Measurements from ENCODE around the gene NSMCE1. TPM values are rescaled to one million over a fixed set of nuclear protein-coding genes. Genes with fewer than 3 reads are reported as not detected.
A peak's percentile ranks its signal among the peaks of the same experiment; 100 is the strongest.

The NSMCE1 gene
- total RNA-seq, 1 donor from 2014 or later = 186 TPM

DNA sequence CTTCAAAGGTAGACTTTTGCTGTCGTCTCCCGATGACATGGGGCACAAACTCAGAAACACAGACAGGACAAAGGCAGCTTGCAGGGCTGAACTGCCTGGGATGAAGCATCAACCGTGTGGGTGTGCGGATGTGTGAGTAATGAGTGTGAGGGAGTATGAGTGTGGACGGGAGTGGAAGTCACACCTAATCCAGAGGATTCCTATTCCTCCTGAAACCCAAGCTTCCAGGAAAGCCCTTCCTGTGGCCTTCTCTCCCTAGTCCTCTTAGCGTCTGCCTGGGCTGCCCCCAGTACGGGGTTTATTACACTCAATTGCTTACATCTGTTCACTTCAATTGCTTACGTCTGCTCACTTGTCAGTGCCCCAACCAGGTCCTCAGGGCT lies 42.9 kb upstream of the NSMCE1 start:
- H3K36me3 Mint-ChIP-seq (ENCODE audit: low read depth) = peaks cover 38% of the 10 kb centered on the region
- no peaks in the 10 kb centered on the region for H3K27me3 Mint-ChIP-seq (ENCODE audit: low read depth)
- DNase-seq (ENCODE audit: low spot score) = no peak
- H3K9me3 Mint-ChIP-seq = peaks cover 7% of the 10 kb centered on the region
- peaks cover 28% of the 10 kb centered on the region for H3K4me1 Mint-ChIP-seq (ENCODE audit: low read depth)
- intact Hi-C loops (cut with micrococcal nuclease) = no loop called here
- H3K27ac Mint-ChIP-seq = peak overlapping the region; percentile 47
- no peak overlapping the region for H3K4me3 Mint-ChIP-seq (ENCODE audit: low read depth)

DNA sequence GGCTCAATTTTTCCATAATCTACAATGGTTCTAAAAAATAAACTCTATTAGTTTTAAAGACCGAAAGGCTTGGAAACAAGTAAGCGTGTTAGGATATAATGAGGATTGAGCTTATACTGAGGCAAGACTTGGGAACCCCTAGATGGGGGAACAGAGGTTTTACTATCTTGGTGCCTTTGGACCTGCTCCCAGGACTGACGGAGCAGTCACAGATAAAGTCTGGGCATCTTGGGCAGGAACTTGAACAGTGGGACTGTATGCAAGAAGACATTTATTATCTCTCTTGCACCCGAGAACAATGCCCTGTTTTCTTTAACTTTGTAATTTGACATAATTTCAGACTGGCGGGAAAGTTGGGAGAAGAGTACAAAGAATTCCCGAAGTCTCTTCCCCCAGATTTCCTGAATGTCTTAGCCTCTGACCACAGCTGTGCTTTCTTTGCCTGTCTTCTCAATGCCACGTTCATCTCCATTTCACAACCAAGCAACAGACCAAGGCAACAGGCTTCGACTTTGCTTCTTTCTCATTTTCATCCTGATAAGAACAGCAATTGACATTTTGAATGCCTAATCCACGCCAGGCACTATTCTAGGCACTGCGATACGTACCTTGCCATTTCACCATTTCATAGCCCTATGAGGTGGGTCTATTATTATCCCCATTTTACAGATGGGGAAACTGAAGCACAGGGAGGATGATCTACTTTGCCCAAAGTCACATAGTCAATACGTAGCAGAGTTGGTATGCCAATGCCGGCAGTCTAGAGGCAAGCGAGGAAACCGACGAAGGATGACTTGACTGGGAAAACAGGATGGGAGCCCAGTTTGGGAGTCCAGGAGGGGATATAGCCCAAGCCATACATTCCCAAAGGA lies 42.2 kb upstream of the NSMCE1 start:
- no peaks in the 10 kb centered on the region for H3K27me3 Mint-ChIP-seq (ENCODE audit: low read depth)
- DNase-seq (ENCODE audit: low spot score) = no peak
- no peak overlapping the region for H3K4me3 Mint-ChIP-seq (ENCODE audit: low read depth)
- intact Hi-C loops (cut with micrococcal nuclease) = no loop called here
- peaks cover 14% of the 10 kb centered on the region for H3K9me3 Mint-ChIP-seq
- peak overlapping the region; percentile 9 for H3K27ac Mint-ChIP-seq
- peaks cover 31% of the 10 kb centered on the region for H3K4me1 Mint-ChIP-seq (ENCODE audit: low read depth)
- peaks cover 38% of the 10 kb centered on the region for H3K36me3 Mint-ChIP-seq (ENCODE audit: low read depth)

DNA sequence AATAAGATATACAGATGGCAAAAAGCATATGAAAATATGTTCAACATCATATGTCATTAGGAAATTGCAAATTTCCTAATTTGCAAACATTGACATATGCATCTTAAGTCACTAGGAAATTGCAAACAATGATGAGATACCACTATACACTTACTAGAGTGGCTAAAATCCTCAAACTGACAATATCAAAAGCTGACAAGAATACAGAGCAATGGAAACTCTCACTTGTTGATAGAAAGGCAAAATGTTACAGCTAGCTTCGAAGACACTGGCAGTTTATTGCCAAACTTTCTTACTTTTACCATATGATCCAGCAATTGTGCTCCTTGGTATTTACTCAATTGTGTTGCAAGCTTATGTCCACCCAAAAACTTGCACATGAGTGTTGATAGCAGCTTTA lies 40.2 kb upstream of the NSMCE1 start:
- no peak overlapping the region for H3K4me3 Mint-ChIP-seq (ENCODE audit: low read depth)
- peaks cover 16% of the 10 kb centered on the region for H3K9me3 Mint-ChIP-seq
- H3K27me3 Mint-ChIP-seq (ENCODE audit: low read depth) = no peaks in the 10 kb centered on the region
- no peak overlapping the region for H3K27ac Mint-ChIP-seq
- no peak for DNase-seq (ENCODE audit: low spot score)
- peaks cover 33% of the 10 kb centered on the region for H3K4me1 Mint-ChIP-seq (ENCODE audit: low read depth)
- peaks cover 29% of the 10 kb centered on the region for H3K36me3 Mint-ChIP-seq (ENCODE audit: low read depth)
- intact Hi-C loops (cut with micrococcal nuclease) = no loop called here

DNA sequence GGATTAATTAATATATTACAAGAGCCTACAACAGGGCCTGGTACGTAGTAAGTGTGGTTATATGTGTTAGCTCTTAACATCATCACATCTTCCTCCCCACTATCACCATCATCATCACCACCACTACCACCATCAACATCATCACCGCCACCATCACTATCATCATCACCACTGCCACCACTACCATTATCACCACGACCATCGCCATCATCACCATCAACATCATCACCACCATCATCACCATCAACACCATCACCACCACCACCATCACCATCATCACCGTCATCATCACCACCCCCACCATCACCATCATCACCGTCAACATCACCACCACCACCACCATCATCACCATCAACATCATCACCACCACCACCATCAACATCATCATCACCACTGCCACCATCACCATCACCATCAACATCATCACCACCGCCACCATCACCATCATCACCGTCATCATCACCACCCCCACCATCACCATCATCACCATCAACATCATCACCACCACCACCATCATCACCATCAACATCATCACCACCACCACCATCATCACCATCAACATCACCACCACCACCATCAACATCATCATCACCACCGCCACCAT lies 37.4 kb upstream of the NSMCE1 start:
- no peak overlapping the region for H3K4me3 Mint-ChIP-seq (ENCODE audit: low read depth)
- intact Hi-C loops (cut with micrococcal nuclease) = no loop called here
- no peaks in the 10 kb centered on the region for H3K27me3 Mint-ChIP-seq (ENCODE audit: low read depth)
- DNase-seq (ENCODE audit: low spot score) = no peak
- H3K9me3 Mint-ChIP-seq = peaks cover 16% of the 10 kb centered on the region
- no peak overlapping the region for H3K27ac Mint-ChIP-seq
- H3K4me1 Mint-ChIP-seq (ENCODE audit: low read depth) = peaks cover 28% of the 10 kb centered on the region
- H3K36me3 Mint-ChIP-seq (ENCODE audit: low read depth) = peaks cover 34% of the 10 kb centered on the region

DNA sequence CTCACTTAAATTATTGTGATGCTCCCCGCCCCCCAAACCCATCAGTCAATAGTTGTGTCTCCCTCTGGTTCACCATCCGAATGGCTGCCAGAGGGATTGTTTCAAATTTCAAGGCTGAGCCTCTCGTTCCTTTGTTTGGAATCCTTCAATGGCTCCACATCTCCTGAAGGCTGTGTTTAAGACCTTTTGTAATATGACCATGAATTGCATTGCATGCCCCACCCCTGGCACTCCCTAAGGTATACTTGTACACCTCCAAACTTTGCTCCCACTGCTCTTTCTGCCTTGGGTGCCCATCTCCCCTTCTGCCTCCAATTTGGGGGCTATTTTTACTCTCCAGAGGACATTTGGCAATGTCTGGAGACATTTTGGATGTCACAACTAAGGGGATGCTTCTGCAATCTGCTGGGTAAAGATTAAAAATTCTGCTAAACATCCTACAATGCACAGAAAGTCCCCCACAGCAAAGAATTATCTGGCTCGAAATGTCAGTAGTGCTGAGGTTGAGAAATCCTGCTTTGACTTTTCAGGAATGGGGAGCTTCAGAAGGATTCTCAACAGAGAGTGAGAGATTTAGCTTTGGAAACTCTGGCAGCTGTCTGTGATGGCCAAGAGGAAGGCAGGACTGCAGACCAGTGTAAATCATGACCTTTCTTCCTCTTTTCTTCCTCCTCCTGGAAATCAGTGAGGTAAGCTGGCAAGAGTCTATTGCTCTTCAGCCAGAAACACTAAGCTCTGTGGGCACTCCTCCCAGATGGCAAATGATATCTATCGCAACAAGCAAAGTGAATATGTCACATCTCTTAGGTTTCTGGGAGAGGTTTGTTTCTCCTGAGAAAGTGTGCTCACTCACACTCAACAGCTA lies 36.5 kb upstream of the NSMCE1 start:
- Mint-ChIP-seq H3K9me3 (peaks cover 16% of the 10 kb centered on the region), H3K27me3 (ENCODE audit: low read depth) (no peaks in the 10 kb centered on the region), H3K36me3 (ENCODE audit: low read depth) (peaks cover 36% of the 10 kb centered on the region), H3K27ac (no peak overlapping the region), H3K4me3 (ENCODE audit: low read depth) (no peak overlapping the region), H3K4me1 (ENCODE audit: low read depth) (peaks cover 26% of the 10 kb centered on the region)
- DNase-seq (ENCODE audit: low spot score) = no peak
- intact Hi-C loops (cut with micrococcal nuclease) = no loop called here

DNA sequence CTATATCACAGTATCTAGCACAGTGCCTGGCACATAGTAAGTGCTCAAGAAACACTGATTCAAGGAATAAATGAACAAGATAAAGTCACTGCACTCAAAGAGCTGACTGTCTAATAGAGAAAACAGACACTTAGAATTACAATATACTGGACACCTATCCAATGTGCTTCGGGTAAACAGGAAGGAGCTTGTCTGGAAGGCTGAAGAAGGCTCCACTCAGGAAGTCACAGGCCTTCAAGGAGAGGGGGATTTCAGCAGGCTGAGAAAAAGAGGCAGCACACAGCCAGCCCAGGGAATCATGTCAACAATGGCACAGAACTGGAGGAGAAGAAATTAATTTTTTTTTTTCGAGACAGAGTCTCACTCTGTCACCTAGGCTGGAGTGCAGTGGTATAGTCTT lies 35.5 kb upstream of the NSMCE1 start:
- no peak for DNase-seq (ENCODE audit: low spot score)
- Mint-ChIP-seq H3K4me3 (ENCODE audit: low read depth) (no peak overlapping the region), H3K27ac (no peak overlapping the region), H3K9me3 (peaks cover 16% of the 10 kb centered on the region), H3K27me3 (ENCODE audit: low read depth) (no peaks in the 10 kb centered on the region), H3K36me3 (ENCODE audit: low read depth) (peaks cover 43% of the 10 kb centered on the region), H3K4me1 (ENCODE audit: low read depth) (peaks cover 31% of the 10 kb centered on the region)
- intact Hi-C loops (cut with micrococcal nuclease) = no loop called here

DNA sequence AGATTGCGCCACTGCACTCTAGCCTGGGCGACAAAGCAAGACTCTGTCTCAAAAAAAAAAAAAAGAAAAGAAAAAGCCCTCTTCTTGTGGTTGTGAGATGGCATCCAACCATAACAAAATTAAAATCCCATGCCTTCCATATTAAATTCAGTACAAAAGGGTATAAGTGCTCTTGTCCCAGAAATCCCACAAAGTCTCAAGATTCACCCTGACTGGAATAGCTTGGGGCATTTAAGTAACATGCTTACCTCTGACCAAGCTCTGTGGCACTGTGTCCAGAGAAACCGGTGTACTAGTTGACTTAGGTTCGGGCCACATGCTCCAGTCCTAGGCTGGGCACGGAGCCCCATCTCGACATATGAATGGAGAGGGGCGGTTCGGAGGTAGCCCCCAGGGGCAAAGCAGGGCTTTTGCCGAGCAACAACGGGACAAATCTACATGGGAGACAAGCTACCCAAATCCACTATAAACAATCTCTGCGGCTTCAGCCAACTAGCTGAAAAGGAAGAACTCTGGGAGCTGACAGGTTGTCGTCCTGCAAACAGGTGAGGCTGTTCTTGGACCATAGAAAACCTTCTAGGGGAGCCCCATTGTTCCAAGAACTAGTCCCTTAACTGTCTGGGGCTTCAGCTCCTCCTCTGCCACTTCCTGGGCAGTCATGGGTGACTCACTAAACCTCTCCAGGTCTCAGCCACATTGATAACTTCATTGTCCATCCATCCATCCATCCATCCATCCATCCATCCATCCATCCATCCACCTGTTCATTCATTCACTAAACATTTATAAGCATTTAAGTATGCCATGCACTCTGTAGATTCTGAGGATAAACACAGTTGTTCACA lies 34.9 kb upstream of the NSMCE1 start:
- intact Hi-C loops (cut with micrococcal nuclease) = no loop called here
- H3K36me3 Mint-ChIP-seq (ENCODE audit: low read depth) = peaks cover 50% of the 10 kb centered on the region
- no peaks in the 10 kb centered on the region for H3K27me3 Mint-ChIP-seq (ENCODE audit: low read depth)
- no peak for DNase-seq (ENCODE audit: low spot score)
- no peak overlapping the region for H3K27ac Mint-ChIP-seq
- H3K4me3 Mint-ChIP-seq (ENCODE audit: low read depth) = no peak overlapping the region
- H3K4me1 Mint-ChIP-seq (ENCODE audit: low read depth) = peaks cover 36% of the 10 kb centered on the region
- peaks cover 16% of the 10 kb centered on the region for H3K9me3 Mint-ChIP-seq

DNA sequence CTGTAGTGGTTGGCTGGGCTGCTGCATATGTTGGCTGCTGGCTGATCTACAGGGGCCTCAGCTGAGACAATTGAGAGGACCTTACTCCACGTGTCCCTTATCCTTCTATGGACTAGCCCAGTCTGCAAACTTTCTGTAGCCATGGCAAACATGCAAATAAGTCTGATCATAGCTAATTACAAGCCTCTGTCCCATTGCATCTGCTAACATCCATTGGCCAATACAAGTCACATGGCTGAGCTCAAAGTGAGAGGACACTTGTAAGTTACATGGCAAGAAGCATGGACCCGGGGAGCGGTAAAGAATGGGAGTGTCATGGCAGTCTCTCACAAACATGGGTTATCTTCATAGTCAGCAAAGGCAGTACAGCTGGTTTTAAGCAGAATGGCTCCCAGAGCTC lies 33.6 kb upstream of the NSMCE1 start:
- H3K9me3 Mint-ChIP-seq = peaks cover 12% of the 10 kb centered on the region
- DNase-seq (ENCODE audit: low spot score) = no peak
- no peaks in the 10 kb centered on the region for H3K27me3 Mint-ChIP-seq (ENCODE audit: low read depth)
- intact Hi-C loops (cut with micrococcal nuclease) = no loop called here
- H3K4me1 Mint-ChIP-seq (ENCODE audit: low read depth) = peaks cover 42% of the 10 kb centered on the region
- no peak overlapping the region for H3K27ac Mint-ChIP-seq
- H3K4me3 Mint-ChIP-seq (ENCODE audit: low read depth) = no peak overlapping the region
- peaks cover 51% of the 10 kb centered on the region for H3K36me3 Mint-ChIP-seq (ENCODE audit: low read depth)

DNA sequence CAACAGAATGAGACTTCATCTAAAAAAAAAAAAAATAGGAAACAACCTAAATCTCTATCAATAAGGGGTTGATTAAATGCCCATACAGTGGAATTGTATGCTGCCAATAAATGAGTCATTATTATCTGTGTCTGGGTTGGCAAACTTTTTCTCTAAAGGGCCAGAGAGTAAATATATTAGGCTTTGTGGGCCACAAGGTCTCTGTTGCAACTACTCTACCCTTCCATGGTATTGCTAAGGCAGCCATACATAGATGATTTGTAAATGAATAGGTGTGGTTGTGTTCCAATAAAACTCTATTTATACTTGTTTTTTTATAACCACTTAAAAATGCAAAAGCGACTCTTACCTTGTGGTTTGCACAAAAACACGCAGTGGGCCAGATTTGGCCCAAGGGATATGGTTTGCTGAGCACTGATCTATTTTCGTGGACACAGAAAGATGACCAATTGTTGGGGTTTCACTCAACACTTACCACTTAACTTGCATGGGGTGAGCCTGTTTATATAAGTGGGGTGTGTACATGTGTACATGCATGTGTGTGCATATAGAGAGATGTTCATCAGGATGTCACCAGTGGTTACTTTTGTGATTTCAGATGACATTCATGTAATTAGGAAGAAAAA lies 32.8 kb upstream of the NSMCE1 start:
- intact Hi-C loops (cut with micrococcal nuclease) = no loop called here
- Mint-ChIP-seq H3K9me3 (peaks cover 8% of the 10 kb centered on the region), H3K27ac (no peak overlapping the region), H3K36me3 (ENCODE audit: low read depth) (peaks cover 45% of the 10 kb centered on the region), H3K27me3 (ENCODE audit: low read depth) (no peaks in the 10 kb centered on the region), H3K4me1 (ENCODE audit: low read depth) (peaks cover 43% of the 10 kb centered on the region), H3K4me3 (ENCODE audit: low read depth) (no peak overlapping the region)
- DNase-seq (ENCODE audit: low spot score) = no peak

DNA sequence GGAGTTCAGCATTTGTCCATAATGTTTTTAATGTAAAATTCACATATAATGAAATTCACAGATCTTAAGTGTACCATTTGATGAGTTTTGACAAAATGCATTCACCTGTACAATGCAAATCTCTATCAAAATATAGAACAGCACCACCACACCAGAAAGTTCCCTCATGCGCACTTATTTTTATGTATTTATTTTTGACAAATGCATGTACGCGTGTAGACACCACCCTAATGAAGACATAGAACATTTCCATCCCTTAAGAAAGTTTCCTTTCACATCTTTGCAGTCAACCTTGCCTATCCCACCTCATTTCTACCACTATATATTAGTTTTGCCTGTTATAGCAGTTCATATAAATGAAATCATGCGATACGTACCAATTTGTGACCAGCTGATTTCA lies 29.6 kb upstream of the NSMCE1 start:
- H3K36me3 Mint-ChIP-seq (ENCODE audit: low read depth) = peaks cover 30% of the 10 kb centered on the region

DNA sequence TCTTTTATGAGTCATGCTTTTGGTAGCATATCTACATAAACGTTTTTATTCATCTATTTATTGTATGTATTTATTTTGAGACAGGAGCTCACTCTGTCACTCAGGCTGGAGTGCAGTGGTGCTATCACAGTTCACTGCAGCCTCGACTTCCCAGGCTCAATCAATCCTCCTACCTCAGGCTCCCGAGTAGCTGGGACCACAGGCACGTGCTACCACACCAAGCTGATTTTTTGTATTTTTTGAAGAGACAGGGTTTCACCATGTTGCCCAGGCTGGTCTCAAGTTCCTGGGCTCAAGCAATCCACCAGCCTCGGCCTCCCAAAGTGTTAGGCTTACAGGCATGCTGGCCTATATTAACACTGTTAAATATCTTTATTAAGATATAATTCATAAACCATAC lies 24.8 kb upstream of the NSMCE1 start:
- Mint-ChIP-seq H3K4me3 (ENCODE audit: low read depth) (no peak overlapping the region), H3K9me3 (no peaks in the 10 kb centered on the region), H3K27me3 (ENCODE audit: low read depth) (no peaks in the 10 kb centered on the region), H3K36me3 (ENCODE audit: low read depth) (peaks cover 36% of the 10 kb centered on the region), H3K27ac (no peak overlapping the region), H3K4me1 (ENCODE audit: low read depth) (peaks cover 59% of the 10 kb centered on the region)
- intact Hi-C loops (cut with micrococcal nuclease) = no loop called here
- DNase-seq (ENCODE audit: low spot score) = no peak

More for the DNA sequence above, 29.6 kb upstream of the NSMCE1 start:
- intact Hi-C loops (cut with micrococcal nuclease) = no loop called here
- Mint-ChIP-seq H3K27ac (peak overlapping the region; percentile 38), H3K9me3 (no peaks in the 10 kb centered on the region), H3K27me3 (ENCODE audit: low read depth) (no peaks in the 10 kb centered on the region), H3K4me1 (ENCODE audit: low read depth) (peaks cover 43% of the 10 kb centered on the region), H3K4me3 (ENCODE audit: low read depth) (no peak overlapping the region)
- no peak for DNase-seq (ENCODE audit: low spot score)

DNA sequence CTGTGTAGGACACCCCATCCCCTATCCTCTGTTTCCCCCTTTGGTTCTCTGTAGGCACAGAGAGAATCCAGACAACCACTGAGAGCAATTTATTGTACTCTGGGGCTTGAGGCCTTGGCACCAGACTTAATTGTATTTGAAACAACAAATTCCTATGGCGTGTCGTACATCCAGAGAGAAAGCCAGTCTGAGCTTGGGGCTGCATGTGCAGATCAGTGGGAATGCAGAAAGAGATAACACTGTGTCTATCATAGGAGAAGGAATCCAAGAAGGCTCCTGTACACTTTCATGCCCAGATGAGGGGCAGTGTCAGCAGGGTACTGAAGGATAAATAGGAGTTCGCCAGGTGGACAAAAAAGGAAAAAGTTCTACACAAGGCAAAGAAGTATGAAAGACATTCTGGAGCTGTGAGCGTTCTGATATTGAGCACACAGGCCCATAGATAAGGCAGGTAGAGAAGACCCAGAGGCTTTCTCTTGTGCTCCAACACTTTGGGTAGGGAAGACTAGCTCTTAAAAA lies 23.2 kb upstream of the NSMCE1 start:
- no peaks in the 10 kb centered on the region for H3K27me3 Mint-ChIP-seq (ENCODE audit: low read depth)
- peaks cover 42% of the 10 kb centered on the region for H3K36me3 Mint-ChIP-seq (ENCODE audit: low read depth)
- DNase-seq (ENCODE audit: low spot score) = no peak
- H3K4me1 Mint-ChIP-seq (ENCODE audit: low read depth) = peaks cover 65% of the 10 kb centered on the region
- H3K27ac Mint-ChIP-seq = no peak overlapping the region
- H3K9me3 Mint-ChIP-seq = peaks cover 5% of the 10 kb centered on the region
- intact Hi-C loops (cut with micrococcal nuclease) = no loop called here
- H3K4me3 Mint-ChIP-seq (ENCODE audit: low read depth) = no peak overlapping the region
